Right atrium auricular region (tissue), 2 donors: ENCODE data around the gene EEF1A2. TPM values are rescaled to one million over a fixed set of nuclear protein-coding genes. Genes with fewer than 3 reads are reported as not detected.

Experiments used
- DNase-seq: peaks from one replicate; pipeline ENCODE4 v3.0.0-alpha.2; 2019; ENCODE audit warnings: low spot score
- H3K27ac ChIP-seq, 2 donors: fragments of 200-600 bp; sonication (generic); 1 replicate in 1 of 2; 2 replicates in 1 of 2; pipeline ENCODE4 v1.5.1; 2016 to 2019
- H3K27me3 ChIP-seq, 2 donors: fragments of 200-600 bp; sonication (generic); one replicate each; pipeline versions ENCODE4 v1.5.1 to v1.6.0; 2017 to 2019
- H3K36me3 ChIP-seq: fragments of 200-600 bp; sonication (generic); one replicate; pipeline ENCODE4 v1.5.1; 2016
- H3K4me1 ChIP-seq, 2 donors: fragments of 200-600 bp; sonication (generic); one replicate each; pipeline versions ENCODE4 v1.5.1 to v1.6.0; 2017 to 2019
- H3K4me3 ChIP-seq, 2 donors: fragments of 200-600 bp; sonication (generic); 1 replicate in 1 of 2; 2 replicates in 1 of 2; pipeline ENCODE4 v1.5.1; 2017 to 2019; ENCODE audit warnings: mild to moderate bottlenecking in 1 of 2, moderate library complexity in 1 of 2
- H3K9me3 ChIP-seq, 2 donors: fragments of 200-600 bp; sonication (generic); one replicate each; pipeline ENCODE4 v1.5.1; 2019
- total RNA-seq, 2 donors: library from RNA; depleted of rRNA; stranded (reverse); fragments of >200 nt; gene quantifications; one replicate each; pipeline ENCODE4 v1.1.0, GENCODE V29; 2016
- TF ChIP-seq, protein P1 (sequence below), 2 donors: fragments of 200-600 bp; sonication (generic); IDR thresholded peaks; one replicate each; pipeline ENCODE4 v1.5.1; 2019; ENCODE audit warnings: antibody characterized with exemption in 2 of 2

The EEF1A2 gene
- total RNA-seq, 2 donors from 2014 or later, result 797 to 886 TPM

DNA sequence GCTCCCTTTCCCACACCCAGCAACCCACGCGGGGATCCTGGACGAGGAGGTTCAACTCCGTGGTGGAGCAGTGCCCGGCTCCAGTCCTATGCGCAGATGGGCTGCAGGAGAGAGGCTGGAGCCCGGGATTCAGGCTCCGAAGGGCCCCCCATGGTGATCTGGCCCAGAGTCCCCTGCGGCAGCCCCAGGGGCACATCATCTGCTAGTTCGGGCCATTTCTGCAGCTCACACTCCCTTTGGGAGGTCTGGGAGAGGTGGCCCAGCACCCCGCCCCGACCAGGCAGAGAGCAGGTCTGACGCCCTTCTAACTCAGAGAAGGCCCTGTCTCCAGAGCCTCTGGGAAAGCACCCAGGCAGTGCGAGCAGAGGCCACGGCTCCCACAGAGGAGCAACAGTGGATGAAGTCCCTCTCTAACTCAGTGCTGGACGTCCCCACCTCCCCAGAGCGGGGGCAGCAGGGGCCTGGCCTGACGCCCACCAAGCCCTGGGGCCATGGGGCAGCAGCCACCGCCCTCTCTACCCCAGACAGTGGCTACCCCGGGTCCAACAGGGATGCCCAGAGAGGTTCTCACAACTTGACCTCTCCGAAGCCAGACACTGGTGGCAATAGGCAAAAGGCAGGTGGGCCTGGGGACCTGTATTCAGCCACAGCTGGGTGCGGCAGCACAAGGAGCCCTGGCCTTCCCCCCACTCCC is 29.7 kb downstream of the EEF1A2 start:
- TF ChIP-seq, protein P1, sequence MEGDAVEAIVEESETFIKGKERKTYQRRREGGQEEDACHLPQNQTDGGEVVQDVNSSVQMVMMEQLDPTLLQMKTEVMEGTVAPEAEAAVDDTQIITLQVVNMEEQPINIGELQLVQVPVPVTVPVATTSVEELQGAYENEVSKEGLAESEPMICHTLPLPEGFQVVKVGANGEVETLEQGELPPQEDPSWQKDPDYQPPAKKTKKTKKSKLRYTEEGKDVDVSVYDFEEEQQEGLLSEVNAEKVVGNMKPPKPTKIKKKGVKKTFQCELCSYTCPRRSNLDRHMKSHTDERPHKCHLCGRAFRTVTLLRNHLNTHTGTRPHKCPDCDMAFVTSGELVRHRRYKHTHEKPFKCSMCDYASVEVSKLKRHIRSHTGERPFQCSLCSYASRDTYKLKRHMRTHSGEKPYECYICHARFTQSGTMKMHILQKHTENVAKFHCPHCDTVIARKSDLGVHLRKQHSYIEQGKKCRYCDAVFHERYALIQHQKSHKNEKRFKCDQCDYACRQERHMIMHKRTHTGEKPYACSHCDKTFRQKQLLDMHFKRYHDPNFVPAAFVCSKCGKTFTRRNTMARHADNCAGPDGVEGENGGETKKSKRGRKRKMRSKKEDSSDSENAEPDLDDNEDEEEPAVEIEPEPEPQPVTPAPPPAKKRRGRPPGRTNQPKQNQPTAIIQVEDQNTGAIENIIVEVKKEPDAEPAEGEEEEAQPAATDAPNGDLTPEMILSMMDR (IDR thresholded peaks at IDR 0.05), result no peak
- no peak for DNase-seq
- no peak overlapping the region for H3K27ac ChIP-seq
- peaks cover 0 to 12% of the 10 kb centered on the region in 2 donors for H3K4me1 ChIP-seq
- peaks cover 12 to 26% of the 10 kb centered on the region in 2 donors for H3K27me3 ChIP-seq
- no peaks in the 10 kb centered on the region for H3K36me3 ChIP-seq
- H3K4me3 ChIP-seq, result no peak overlapping the region
- no peaks in the 10 kb centered on the region for H3K9me3 ChIP-seq

DNA sequence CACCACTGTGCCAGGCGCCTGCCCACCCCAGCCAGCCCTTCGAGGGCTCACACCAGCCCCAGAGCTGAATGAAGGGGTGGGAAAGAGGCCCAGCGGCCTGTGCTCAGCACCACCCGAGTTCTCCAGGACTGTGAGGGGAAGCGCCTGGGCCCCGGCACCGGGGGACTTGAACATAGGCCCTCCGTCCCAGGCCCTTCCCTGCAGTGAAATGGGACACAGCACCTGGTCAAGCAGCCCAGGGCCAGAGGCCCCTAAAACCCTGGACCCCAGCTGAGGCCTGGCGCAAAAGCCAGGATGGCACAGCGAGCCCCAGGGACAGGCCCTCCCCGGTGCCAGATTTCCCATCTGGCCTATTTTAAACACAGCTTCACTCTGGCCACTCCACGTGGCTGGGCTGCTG is 30.5 kb downstream of the EEF1A2 start:
- TF ChIP-seq, protein P1 (IDR thresholded peaks at IDR 0.05), result no peak
- DNase-seq, result no peak

DNA sequence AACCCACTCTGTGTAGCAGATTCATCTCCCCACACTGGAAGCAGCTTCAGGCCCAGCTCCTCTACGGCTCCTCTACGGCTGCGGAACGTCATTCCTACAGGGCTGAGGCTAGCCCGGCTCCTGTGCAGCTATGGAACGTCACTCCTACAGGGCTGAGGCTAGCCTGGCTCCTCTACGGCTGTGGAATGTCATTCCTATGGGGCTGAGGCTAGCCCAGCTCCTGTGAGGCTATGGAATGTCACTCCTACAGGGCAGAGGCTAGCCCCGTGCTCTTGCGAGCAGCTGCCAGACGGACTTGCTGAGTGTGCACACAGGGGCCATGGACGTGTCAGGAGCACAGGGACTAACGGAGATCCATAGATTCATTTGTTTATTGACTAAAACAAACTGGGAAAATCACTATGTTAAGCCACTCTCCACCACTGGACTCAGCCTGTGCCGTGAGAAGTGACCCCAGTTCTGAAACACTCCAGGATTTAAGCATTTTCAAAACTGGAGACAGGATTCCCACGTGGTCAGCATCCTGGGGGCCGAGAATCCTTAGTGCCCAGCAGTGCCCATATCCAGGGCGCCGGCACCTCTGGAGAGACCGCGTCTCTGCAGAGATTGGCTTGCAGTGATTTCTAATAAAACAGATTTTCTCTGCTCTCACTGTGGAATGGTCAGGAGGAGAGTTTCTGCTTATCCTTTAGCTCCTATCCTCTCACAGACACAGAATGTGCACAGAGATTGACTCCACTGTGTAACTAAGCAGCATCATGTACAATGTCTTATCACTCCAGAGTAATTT is 31.4 kb downstream of the EEF1A2 start:
- Histone ChIP-seq H3K27ac (no peak overlapping the region), H3K27me3 (peaks cover 10 to 13% of the 10 kb centered on the region in 2 donors), H3K4me1 (peaks cover 0 to 12% of the 10 kb centered on the region in 2 donors), H3K36me3 (no peaks in the 10 kb centered on the region), H3K4me3 (no peak overlapping the region), H3K9me3 (no peaks in the 10 kb centered on the region)
- TF ChIP-seq, protein P1 (IDR thresholded peaks at IDR 0.05), result no peak
- DNase-seq, result no peak

More for the DNA sequence above, 30.5 kb downstream of the EEF1A2 start:
- Histone ChIP-seq H3K4me3 (no peak overlapping the region), H3K9me3 (no peaks in the 10 kb centered on the region), H3K27ac (no peak overlapping the region), H3K27me3 (peaks cover 10 to 19% of the 10 kb centered on the region in 2 donors), H3K36me3 (no peaks in the 10 kb centered on the region), H3K4me1 (peaks cover 0 to 12% of the 10 kb centered on the region in 2 donors)

DNA sequence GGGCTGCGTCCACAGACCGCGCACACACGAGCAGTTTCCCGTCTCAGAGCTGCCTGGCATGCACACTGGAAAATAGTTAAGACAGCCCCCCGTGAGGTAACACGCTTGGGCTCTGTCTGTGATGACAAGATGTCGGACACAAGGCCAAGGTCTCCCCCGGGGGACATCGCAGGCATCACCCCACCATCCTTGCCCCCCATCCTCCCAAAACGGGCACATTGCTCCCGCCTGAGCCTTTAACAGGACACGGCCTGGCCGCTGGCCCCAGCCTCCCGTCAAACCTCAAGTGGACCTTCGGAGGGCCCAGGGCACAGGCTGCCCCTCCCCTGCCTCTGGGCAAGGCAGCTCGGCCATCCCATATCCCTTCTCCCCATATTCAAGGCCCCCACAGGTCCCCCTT is 32.0 kb downstream of the EEF1A2 start:
- no peak overlapping the region for H3K4me3 ChIP-seq
- H3K27ac ChIP-seq, result no peak overlapping the region
- DNase-seq, result no peak
- TF ChIP-seq, protein P1 (IDR thresholded peaks at IDR 0.05), result no peak
- peaks cover 0 to 8% of the 10 kb centered on the region in 2 donors for H3K4me1 ChIP-seq
- peaks cover 7 to 9% of the 10 kb centered on the region in 2 donors for H3K27me3 ChIP-seq
- H3K9me3 ChIP-seq, result no peaks in the 10 kb centered on the region
- no peaks in the 10 kb centered on the region for H3K36me3 ChIP-seq

DNA sequence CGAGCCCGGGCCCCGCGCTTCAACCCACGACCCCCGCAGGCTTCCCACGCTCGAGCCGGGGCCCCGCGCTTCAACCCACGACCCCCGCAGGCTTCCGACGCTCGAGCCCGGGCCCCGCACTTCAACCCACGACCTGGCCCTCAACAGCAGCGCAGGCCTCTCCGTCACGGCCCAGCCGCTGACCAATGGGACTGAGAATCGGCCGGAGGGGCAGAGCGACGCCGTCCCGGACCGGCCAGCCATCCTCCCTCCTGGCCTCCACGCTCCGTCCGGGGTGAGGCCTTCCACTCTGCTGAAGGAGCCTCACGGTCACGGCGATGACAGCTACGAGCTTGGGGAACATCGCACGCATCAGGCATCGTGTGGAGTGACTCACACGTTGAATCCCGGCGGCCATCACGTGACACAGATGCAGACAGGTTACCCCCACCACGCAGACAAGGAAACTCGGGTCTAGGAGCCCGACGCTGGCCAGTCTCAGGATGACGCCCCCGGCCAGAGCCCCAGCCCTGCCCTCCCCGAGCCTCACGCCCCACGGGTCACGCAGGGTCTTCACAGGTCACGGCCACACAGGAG is 32.5 kb downstream of the EEF1A2 start:
- peaks cover 1 to 4% of the 10 kb centered on the region in 2 donors for H3K27me3 ChIP-seq
- H3K27ac ChIP-seq, result no peak overlapping the region
- H3K9me3 ChIP-seq, result no peaks in the 10 kb centered on the region
- no peaks in the 10 kb centered on the region for H3K36me3 ChIP-seq
- TF ChIP-seq, protein P1 (IDR thresholded peaks at IDR 0.05), result no peak
- peaks cover 0 to 2% of the 10 kb centered on the region in 2 donors for H3K4me1 ChIP-seq
- no peak for DNase-seq
- H3K4me3 ChIP-seq, result no peak overlapping the region
